Epithelial cell of prostate (primary cell): ENCODE results near the gene MBNL2.
"Not testable (repeated sequence)": the region's sequence is repeated elsewhere in the genome, so short reads cannot be mapped to it uniquely, and the experiment has no call there.

Experiments used
- DNase-seq: peaks from one replicate; pipeline ENCODE4 v3.0.0-alpha.2; 2011; ENCODE audit warnings: low read depth, low spot score
- H3K27ac ChIP-seq: fragments of 450-650 bp; 2 replicates; pipeline ENCODE4 v1.5.1; 2017; ENCODE audit warnings: mild to moderate bottlenecking

MBNL2 gene

GRCh38 chr13:97207252-97207651 is 14.9 kb upstream of the MBNL2 start:
- H3K27ac ChIP-seq, DNase-seq: not testable (repeated sequence)

- no peak overlapping the region for H3K27ac ChIP-seq
These were observed 10.8 kb upstream of the MBNL2 start for GRCh38 chr13:97211300-97211699.

GRCh38 chr13:97212004-97212403 is 10.1 kb upstream of the MBNL2 start:
- no peak overlapping the region for H3K27ac ChIP-seq
- no peak for DNase-seq

More at GRCh38 chr13:97211300-97211699, 10.8 kb upstream of the MBNL2 start:
- DNase-seq, result no peak

- no peak overlapping the region for H3K27ac ChIP-seq
- DNase-seq, result no peak
These were observed 9.5 kb upstream of the MBNL2 start for GRCh38 chr13:97212601-97213040.

GRCh38 chr13:97214921-97215320 is 7.2 kb upstream of the MBNL2 start:
- H3K27ac ChIP-seq, result no peak overlapping the region
- DNase-seq, result no peak

- no peak overlapping the region for H3K27ac ChIP-seq
- no peak for DNase-seq
These were observed 6.8 kb upstream of the MBNL2 start for GRCh38 chr13:97215325-97215724.

GRCh38 chr13:97219226-97219625 is 2.9 kb upstream of the MBNL2 start:
- DNase-seq, result no peak

GRCh38 chr13:97220151-97220900 is 1.8 kb upstream of the MBNL2 start:
- DNase-seq, result no peak
- H3K27ac ChIP-seq, result no peak overlapping the region

More at GRCh38 chr13:97219226-97219625, 2.9 kb upstream of the MBNL2 start:
- H3K27ac ChIP-seq, result no peak overlapping the region

- DNase-seq, result no peak
These were observed 1.1 kb upstream of the MBNL2 start for GRCh38 chr13:97221046-97221445.

GRCh38 chr13:97221466-97221865 is 667 bp upstream of the MBNL2 start:
- DNase-seq, result no peak
- peak overlapping the region; percentile 76 for H3K27ac ChIP-seq

More at GRCh38 chr13:97221046-97221445, 1.1 kb upstream of the MBNL2 start:
- H3K27ac ChIP-seq, result no peak overlapping the region

- no peak for DNase-seq
- H3K27ac ChIP-seq, result peak overlapping the region; percentile 76
These were observed 1.0 kb downstream of the MBNL2 start for GRCh38 chr13:97223037-97223710.

GRCh38 chr13:97223711-97224541 is 1.8 kb downstream of the MBNL2 start:
- DNase-seq, result no peak
- H3K27ac ChIP-seq, result peak overlapping the region; percentile 76

GRCh38 chr13:97224544-97225300 is 2.6 kb downstream of the MBNL2 start:
- DNase-seq, result no peak
- peak overlapping the region; percentile 76 for H3K27ac ChIP-seq

- DNase-seq, result no peak
- peak overlapping the region; percentile 76 for H3K27ac ChIP-seq
These were observed 3.4 kb downstream of the MBNL2 start for GRCh38 chr13:97225533-97225932.

GRCh38 chr13:97226013-97226412 is 3.9 kb downstream of the MBNL2 start:
- DNase-seq, result no peak
- H3K27ac ChIP-seq, result peak overlapping the region; percentile 76

- DNase-seq, result no peak
- H3K27ac ChIP-seq, result no peak overlapping the region
These were observed 4.9 kb downstream of the MBNL2 start for GRCh38 chr13:97226788-97227627.

- no peak for DNase-seq
- no peak overlapping the region for H3K27ac ChIP-seq
These were observed 6.9 kb downstream of the MBNL2 start for GRCh38 chr13:97228850-97229521.

GRCh38 chr13:97229699-97230098 is 7.6 kb downstream of the MBNL2 start:
- no peak for DNase-seq
- H3K27ac ChIP-seq, result no peak overlapping the region
